MCF 10A (cell line): ENCODE data around the gene DACH1. TPM values are rescaled to one million over a fixed set of nuclear protein-coding genes. Genes with fewer than 3 reads are reported as not detected.

Source experiments
- BruUV-seq: library from RNA; stranded (reverse); fragments of 400-500 nt; replicated peaks from 2 replicates; lab custom pipeline; 2021; lab: Mats Ljungman, UMichigan
- CTCF ChIA-PET: fragments of 300-600 bp; sonication (Branson Sonifier 250); formaldehyde crosslinking; extraction: SDS; loops from one replicate; lab custom pipeline; 2021; ENCODE audit warnings: antibody characterized with exemption, inconsistent platforms; lab: Yijun Ruan, JAX
- POLR2A ChIA-PET: fragments of 300-600, 350-650 bp; sonication (Branson Sonifier 250); formaldehyde crosslinking; extraction: SDS; loops from one replicate; lab custom pipeline; 2020; ENCODE audit warnings: antibody characterized with exemption, inconsistent platforms; lab: Yijun Ruan, JAX
- DNase-seq: peaks from one replicate; pipeline ENCODE4 v3.0.0-alpha.2; 2018; ENCODE audit not compliant: unreplicated experiment
- H3K27ac Mint-ChIP-seq: one replicate; pipeline ENCODE4 v1.8.0; 2022; ENCODE audit warnings: mild to moderate bottlenecking, low read depth, mixed read lengths; ENCODE audit not compliant: unreplicated experiment
- H3K27me3 Mint-ChIP-seq: one replicate; pipeline ENCODE4 v1.8.0; 2022; ENCODE audit warnings: mixed read lengths; ENCODE audit not compliant: insufficient read depth, unreplicated experiment
- H3K36me3 Mint-ChIP-seq: one replicate; pipeline ENCODE4 v1.8.0; 2022; ENCODE audit warnings: mild to moderate bottlenecking, moderate library complexity, mixed read lengths; ENCODE audit not compliant: insufficient read depth, unreplicated experiment
- H3K4me1 Mint-ChIP-seq: one replicate; pipeline ENCODE4 v1.8.0; 2022; ENCODE audit warnings: mixed read lengths; ENCODE audit not compliant: insufficient read depth, unreplicated experiment
- H3K4me3 Mint-ChIP-seq: one replicate; pipeline ENCODE4 v1.8.0; 2022; ENCODE audit warnings: mild to moderate bottlenecking, moderate library complexity, mixed read lengths; ENCODE audit not compliant: unreplicated experiment
- H3K9me3 Mint-ChIP-seq: one replicate; pipeline ENCODE4 v1.8.0; 2022; ENCODE audit warnings: mixed read lengths; ENCODE audit not compliant: unreplicated experiment
- intact Hi-C: fragments of 100-400 bp; cut with micrococcal nuclease; formaldehyde crosslinking; loops from 2 replicates; pipeline ENCODE4 v1.14.1; 2022
- total RNA-seq: library from RNA; stranded (reverse); gene quantifications from 2 replicates; pipeline ENCODE4 v1.2.3, GENCODE V29; 2022
- TF ChIP-seq, protein P1 (sequence below): fragments of 200-600 bp; IDR thresholded peaks from one replicate; pipeline ENCODE4 v1.8.0; 2022; ENCODE audit warnings: antibody characterized with exemption, mild to moderate bottlenecking; ENCODE audit not compliant: unreplicated experiment

DACH1 gene
- total RNA-seq, 1 experiment from 2014 or later: not detected

DNA sequence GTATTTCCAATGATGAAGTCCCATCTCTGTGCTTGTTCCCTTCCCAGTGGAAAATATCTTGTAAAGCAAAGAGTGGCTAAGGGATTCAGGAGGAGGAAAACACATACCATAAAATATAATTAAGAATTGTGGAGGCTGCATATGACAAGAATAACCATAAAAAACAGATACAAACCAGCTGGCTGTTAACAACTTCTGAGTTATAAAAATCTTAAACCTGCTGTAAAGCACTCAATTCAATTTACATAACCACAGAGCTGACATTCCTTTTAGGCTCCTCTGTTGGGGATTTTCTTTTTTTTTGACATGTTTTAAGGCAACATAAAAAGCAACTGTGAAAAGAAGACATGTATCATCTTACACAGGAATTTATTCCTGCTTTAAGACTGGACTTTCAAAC lies 207.6 kb downstream of the DACH1 start:
- CTCF ChIA-PET: interaction anchor here (0.7 kb wide), 1 partner anchor 74 kb away, joined by 3 read pairs; no protein-coding TSS in a partner anchor

DNA sequence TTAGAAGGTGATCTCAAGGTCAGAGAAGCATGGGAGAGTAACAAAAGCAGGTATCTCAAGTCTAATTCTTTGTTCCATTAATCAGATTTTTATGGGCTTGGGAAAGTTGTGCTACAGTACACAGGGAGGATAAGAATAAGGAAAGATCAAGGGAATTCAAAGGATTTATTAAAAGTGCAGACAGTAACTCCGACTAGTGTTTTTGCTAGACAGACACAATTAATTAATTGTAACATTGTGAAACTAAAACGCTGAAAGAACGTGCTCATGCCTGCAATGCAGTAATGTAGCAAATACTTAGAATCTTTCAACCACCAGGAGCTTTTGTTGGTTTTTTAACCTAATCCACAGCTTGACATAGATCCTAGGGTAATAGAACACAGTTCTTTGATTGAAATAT lies 221.5 kb downstream of the DACH1 start:
- no peaks in the 10 kb centered on the region for H3K9me3 Mint-ChIP-seq
- H3K27me3 Mint-ChIP-seq: peaks cover 84% of the 10 kb centered on the region
- BruUV-seq: no TSS peak
- H3K36me3 Mint-ChIP-seq: no peaks in the 10 kb centered on the region
- CTCF ChIA-PET: no interaction called here
- H3K4me1 Mint-ChIP-seq: no peaks in the 10 kb centered on the region
- POLR2A ChIA-PET: no interaction called here
- H3K27ac Mint-ChIP-seq: no peak overlapping the region
- H3K4me3 Mint-ChIP-seq: no peak overlapping the region
- TF ChIP-seq, protein P1, sequence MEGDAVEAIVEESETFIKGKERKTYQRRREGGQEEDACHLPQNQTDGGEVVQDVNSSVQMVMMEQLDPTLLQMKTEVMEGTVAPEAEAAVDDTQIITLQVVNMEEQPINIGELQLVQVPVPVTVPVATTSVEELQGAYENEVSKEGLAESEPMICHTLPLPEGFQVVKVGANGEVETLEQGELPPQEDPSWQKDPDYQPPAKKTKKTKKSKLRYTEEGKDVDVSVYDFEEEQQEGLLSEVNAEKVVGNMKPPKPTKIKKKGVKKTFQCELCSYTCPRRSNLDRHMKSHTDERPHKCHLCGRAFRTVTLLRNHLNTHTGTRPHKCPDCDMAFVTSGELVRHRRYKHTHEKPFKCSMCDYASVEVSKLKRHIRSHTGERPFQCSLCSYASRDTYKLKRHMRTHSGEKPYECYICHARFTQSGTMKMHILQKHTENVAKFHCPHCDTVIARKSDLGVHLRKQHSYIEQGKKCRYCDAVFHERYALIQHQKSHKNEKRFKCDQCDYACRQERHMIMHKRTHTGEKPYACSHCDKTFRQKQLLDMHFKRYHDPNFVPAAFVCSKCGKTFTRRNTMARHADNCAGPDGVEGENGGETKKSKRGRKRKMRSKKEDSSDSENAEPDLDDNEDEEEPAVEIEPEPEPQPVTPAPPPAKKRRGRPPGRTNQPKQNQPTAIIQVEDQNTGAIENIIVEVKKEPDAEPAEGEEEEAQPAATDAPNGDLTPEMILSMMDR: no peak
- DNase-seq: no peak
- intact Hi-C loops: no loop called here

More for the DNA sequence above, 207.6 kb downstream of the DACH1 start:
- no peaks in the 10 kb centered on the region for H3K9me3 Mint-ChIP-seq
- no peak overlapping the region for H3K27ac Mint-ChIP-seq
- intact Hi-C loops: no loop called here
- POLR2A ChIA-PET: no interaction called here
- H3K4me1 Mint-ChIP-seq: no peaks in the 10 kb centered on the region
- DNase-seq: no peak
- BruUV-seq: no TSS peak
- TF ChIP-seq, protein P1: no peak
- peaks cover 64% of the 10 kb centered on the region for H3K27me3 Mint-ChIP-seq
- H3K4me3 Mint-ChIP-seq: no peak overlapping the region
- no peaks in the 10 kb centered on the region for H3K36me3 Mint-ChIP-seq

DNA sequence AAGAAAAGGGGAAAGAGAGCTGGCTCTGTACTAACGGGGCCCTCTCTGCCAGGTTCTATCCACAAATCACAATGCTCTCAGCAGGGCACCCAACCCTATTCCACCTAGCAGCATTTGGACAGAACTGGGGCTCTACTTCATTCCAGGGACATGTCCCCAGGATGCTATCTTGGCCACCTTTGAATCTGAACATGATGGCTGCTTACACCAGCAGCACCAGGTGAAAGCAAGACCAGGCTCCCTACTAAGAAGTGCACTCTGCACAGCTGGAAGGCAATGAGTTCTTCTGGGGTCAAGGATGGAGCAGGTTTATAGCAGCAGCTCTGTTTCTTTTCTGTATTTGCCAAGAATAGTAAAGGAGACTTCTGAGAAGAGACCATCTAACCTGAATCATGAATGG lies 222.4 kb downstream of the DACH1 start:
- peaks cover 91% of the 10 kb centered on the region for H3K27me3 Mint-ChIP-seq
- BruUV-seq: no TSS peak
- POLR2A ChIA-PET: no interaction called here
- H3K9me3 Mint-ChIP-seq: no peaks in the 10 kb centered on the region
- intact Hi-C loops: no loop called here
- CTCF ChIA-PET: no interaction called here
- H3K36me3 Mint-ChIP-seq: no peaks in the 10 kb centered on the region
- no peak for DNase-seq
- TF ChIP-seq, protein P1: no peak
- no peak overlapping the region for H3K4me3 Mint-ChIP-seq
- no peak overlapping the region for H3K27ac Mint-ChIP-seq
- no peaks in the 10 kb centered on the region for H3K4me1 Mint-ChIP-seq

DNA sequence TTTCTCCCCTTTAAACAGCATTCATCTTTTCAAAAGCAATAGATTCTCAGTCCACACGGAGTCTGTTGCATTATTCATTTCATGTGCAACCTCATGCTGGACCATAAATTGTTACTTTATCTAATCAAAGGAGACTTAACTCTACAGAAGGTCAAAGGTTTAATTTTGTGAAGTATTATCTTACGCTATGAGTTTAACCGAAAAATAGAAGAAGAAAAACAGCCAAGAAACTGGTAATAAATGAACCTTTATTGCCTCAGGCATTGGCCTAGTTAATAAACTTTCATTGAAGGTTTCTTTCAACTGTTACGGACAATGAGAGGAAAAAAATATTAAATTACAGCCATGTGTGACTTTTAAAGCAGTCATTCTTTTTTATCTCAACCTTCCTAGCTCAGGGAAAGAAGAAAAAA lies 223.6 kb downstream of the DACH1 start:
- POLR2A ChIA-PET: no interaction called here
- H3K27me3 Mint-ChIP-seq: peaks cover 91% of the 10 kb centered on the region
- H3K4me1 Mint-ChIP-seq: no peaks in the 10 kb centered on the region
- BruUV-seq: no TSS peak
- H3K27ac Mint-ChIP-seq: no peak overlapping the region
- no peak for DNase-seq
- CTCF ChIA-PET: interaction anchor here (0.6 kb wide), 1 partner anchor 146 kb away, joined by 3 read pairs; no protein-coding TSS in a partner anchor
- intact Hi-C loops: no loop called here
- H3K36me3 Mint-ChIP-seq: no peaks in the 10 kb centered on the region
- H3K9me3 Mint-ChIP-seq: no peaks in the 10 kb centered on the region
- TF ChIP-seq, protein P1: no peak
- no peak overlapping the region for H3K4me3 Mint-ChIP-seq
